ENCODE data around the gene IL6ST.

- TF ChIP-seq, protein P1, sequence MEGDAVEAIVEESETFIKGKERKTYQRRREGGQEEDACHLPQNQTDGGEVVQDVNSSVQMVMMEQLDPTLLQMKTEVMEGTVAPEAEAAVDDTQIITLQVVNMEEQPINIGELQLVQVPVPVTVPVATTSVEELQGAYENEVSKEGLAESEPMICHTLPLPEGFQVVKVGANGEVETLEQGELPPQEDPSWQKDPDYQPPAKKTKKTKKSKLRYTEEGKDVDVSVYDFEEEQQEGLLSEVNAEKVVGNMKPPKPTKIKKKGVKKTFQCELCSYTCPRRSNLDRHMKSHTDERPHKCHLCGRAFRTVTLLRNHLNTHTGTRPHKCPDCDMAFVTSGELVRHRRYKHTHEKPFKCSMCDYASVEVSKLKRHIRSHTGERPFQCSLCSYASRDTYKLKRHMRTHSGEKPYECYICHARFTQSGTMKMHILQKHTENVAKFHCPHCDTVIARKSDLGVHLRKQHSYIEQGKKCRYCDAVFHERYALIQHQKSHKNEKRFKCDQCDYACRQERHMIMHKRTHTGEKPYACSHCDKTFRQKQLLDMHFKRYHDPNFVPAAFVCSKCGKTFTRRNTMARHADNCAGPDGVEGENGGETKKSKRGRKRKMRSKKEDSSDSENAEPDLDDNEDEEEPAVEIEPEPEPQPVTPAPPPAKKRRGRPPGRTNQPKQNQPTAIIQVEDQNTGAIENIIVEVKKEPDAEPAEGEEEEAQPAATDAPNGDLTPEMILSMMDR (IDR thresholded peaks at IDR 0.05), result no peak
- TF ChIP-seq POLR2AphosphoS5 (IDR thresholded peaks at IDR 0.05), result no peak
- no peak for TF ChIP-seq POLR2A (IDR thresholded peaks at IDR 0.05)
Measured at GRCh38 chr5:55926476-55926875, 68.3 kb downstream of the IL6ST start.

All from breast epithelium (tissue), 3 donors.